Testis (tissue), 3 donors: Measurements from ENCODE around the gene BCAS3. TPM values are rescaled to one million over a fixed set of nuclear protein-coding genes. Genes with fewer than 3 reads are reported as not detected.

Source experiments
- DNase-seq: peaks from one replicate; pipeline ENCODE4 v3.0.0-alpha.2; 2019
- H3K27ac ChIP-seq, 2 donors: fragments of 200-600 bp; sonication (generic); one replicate each; pipeline ENCODE4 v1.5.1; 2019
- H3K27me3 ChIP-seq: fragments of 200-600 bp; sonication (generic); one replicate; pipeline ENCODE4 v1.5.1; 2019
- H3K36me3 ChIP-seq: fragments of 200-600 bp; sonication (generic); one replicate; pipeline ENCODE4 v1.5.1; 2017; ENCODE audit warnings: low read depth; ENCODE audit errors: missing control alignments
- H3K4me1 ChIP-seq: fragments of 200-600 bp; sonication (generic); one replicate; pipeline ENCODE4 v1.5.1; 2019
- H3K4me3 ChIP-seq, 2 donors: fragments of 200-600 bp; sonication (generic); one replicate each; pipeline ENCODE4 v1.5.1; 2017 to 2019
- H3K9me3 ChIP-seq: fragments of 200-600 bp; sonication (generic); one replicate; pipeline ENCODE4 v1.5.1; 2017
- POLR2A ChIP-seq: fragments of 450-650 bp; IDR thresholded peaks from one replicate; pipeline ENCODE4 v1.6.1; 2017; ENCODE audit warnings: antibody characterized with exemption, mild to moderate bottlenecking, moderate library complexity
- WGBS, 2 donors: methylation state at CpG; one replicate each; pipeline ENCODE4 v1.1.5; 2018; 5-methylcytosine and 5-hydroxymethylcytosine counted together
- intact Hi-C: fragments of 100-400 bp; cut with DNase I; formaldehyde crosslinking; loops from one replicate; pipeline ENCODE4 v1.15.1; 2023; ENCODE audit warnings: low total_unique reads
- polyA plus RNA-seq: library from polyadenylated mRNA; stranded (reverse); fragments of 350-450 nt; fragmentation: Illumina TruSeq; extraction: RNeasy Lipid Tissue Mini Kit (QIAGEN cat#74804); gene quantifications from one replicate; pipeline ENCODE4 v1.2.3, GENCODE V29; 2014; ENCODE audit warnings: low read depth, low replicate concordance; ENCODE audit not compliant: insufficient read depth
- total RNA-seq, 2 donors: library from RNA; depleted of rRNA; stranded (reverse); fragments of >200 nt; gene quantifications; one replicate each; pipeline ENCODE4 v1.2.3, GENCODE V29; 2016
- TF ChIP-seq, protein P1 (sequence below), 3 experiments: fragments of 450-650 bp in 2 of 3; fragments of 200-600 bp in 1 of 3; sonication (generic) in 1 of 3; IDR thresholded peaks; one replicate each; pipeline ENCODE4 v1.5.1; 2016 to 2019; ENCODE audit warnings: antibody characterized with exemption in 3 of 3, mild to moderate bottlenecking in 2 of 3, moderate library complexity in 1 of 3

The BCAS3 gene
- total and polyA plus RNA-seq, 3 donors from 2014 or later: 54.8 to 96.7 (median 73.0) TPM

GRCh38 chr17:60743799-60744198 is 66.1 kb downstream of the BCAS3 start:
- Histone ChIP-seq H3K27me3 (no peaks in the 10 kb centered on the region), H3K4me3 (no peak overlapping the region), H3K27ac (no peak overlapping the region), H3K36me3 (no peaks in the 10 kb centered on the region), H3K4me1 (peaks cover 8% of the 10 kb centered on the region), H3K9me3 (no peaks in the 10 kb centered on the region)
- 43 to 46% methylated on average over 5 of the region's 5 CpGs for WGBS, 2 donors
- intact Hi-C loops: no loop called here
- no peak for TF ChIP-seq POLR2A
- TF ChIP-seq, protein P1, sequence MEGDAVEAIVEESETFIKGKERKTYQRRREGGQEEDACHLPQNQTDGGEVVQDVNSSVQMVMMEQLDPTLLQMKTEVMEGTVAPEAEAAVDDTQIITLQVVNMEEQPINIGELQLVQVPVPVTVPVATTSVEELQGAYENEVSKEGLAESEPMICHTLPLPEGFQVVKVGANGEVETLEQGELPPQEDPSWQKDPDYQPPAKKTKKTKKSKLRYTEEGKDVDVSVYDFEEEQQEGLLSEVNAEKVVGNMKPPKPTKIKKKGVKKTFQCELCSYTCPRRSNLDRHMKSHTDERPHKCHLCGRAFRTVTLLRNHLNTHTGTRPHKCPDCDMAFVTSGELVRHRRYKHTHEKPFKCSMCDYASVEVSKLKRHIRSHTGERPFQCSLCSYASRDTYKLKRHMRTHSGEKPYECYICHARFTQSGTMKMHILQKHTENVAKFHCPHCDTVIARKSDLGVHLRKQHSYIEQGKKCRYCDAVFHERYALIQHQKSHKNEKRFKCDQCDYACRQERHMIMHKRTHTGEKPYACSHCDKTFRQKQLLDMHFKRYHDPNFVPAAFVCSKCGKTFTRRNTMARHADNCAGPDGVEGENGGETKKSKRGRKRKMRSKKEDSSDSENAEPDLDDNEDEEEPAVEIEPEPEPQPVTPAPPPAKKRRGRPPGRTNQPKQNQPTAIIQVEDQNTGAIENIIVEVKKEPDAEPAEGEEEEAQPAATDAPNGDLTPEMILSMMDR (IDR thresholded peaks at IDR 0.05): no peak
- DNase-seq: no peak

GRCh38 chr17:60744355-60744966 is 66.8 kb downstream of the BCAS3 start:
- no peak overlapping the region for H3K4me3 ChIP-seq
- intact Hi-C loops: no loop called here
- peaks cover 8% of the 10 kb centered on the region for H3K4me1 ChIP-seq
- no peak for TF ChIP-seq POLR2A
- WGBS, 2 donors: 51 to 56% methylated on average over 3 of the region's 3 CpGs
- H3K9me3 ChIP-seq: no peaks in the 10 kb centered on the region
- H3K36me3 ChIP-seq: no peaks in the 10 kb centered on the region
- H3K27me3 ChIP-seq: no peaks in the 10 kb centered on the region
- DNase-seq: no peak
- no peak overlapping the region for H3K27ac ChIP-seq

DNA sequence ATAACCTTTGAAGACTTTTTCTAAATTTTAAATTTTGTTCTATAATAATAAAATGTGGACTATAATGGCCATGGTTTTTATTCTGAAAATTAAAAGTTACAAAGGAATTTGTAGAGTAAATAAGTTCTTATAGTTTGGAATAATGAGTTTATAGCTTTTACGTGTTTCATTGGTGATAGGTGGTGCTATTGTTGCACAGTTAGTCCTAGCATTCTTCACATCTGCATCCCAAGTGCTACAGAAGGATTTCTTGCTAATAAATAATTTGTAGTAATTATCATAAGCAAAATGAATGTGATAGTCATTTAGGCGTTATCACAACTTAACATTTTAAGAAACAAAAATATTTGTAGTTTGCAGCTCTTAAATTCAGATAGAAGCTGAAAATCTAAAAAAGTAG is 67.9 kb downstream of the BCAS3 start:
- intact Hi-C loops: no loop called here
- TF ChIP-seq POLR2A: no peak
- TF ChIP-seq, protein P1 (IDR thresholded peaks at IDR 0.05): no peak
- H3K27ac ChIP-seq: no peak overlapping the region
- no peaks in the 10 kb centered on the region for H3K9me3 ChIP-seq
- no peak for DNase-seq
- H3K4me3 ChIP-seq: no peak overlapping the region
- no peaks in the 10 kb centered on the region for H3K36me3 ChIP-seq
- no peaks in the 10 kb centered on the region for H3K27me3 ChIP-seq
- WGBS, 2 donors: 66 to 74% methylated on average over 2 of the region's 2 CpGs
- peaks cover 8% of the 10 kb centered on the region for H3K4me1 ChIP-seq

DNA sequence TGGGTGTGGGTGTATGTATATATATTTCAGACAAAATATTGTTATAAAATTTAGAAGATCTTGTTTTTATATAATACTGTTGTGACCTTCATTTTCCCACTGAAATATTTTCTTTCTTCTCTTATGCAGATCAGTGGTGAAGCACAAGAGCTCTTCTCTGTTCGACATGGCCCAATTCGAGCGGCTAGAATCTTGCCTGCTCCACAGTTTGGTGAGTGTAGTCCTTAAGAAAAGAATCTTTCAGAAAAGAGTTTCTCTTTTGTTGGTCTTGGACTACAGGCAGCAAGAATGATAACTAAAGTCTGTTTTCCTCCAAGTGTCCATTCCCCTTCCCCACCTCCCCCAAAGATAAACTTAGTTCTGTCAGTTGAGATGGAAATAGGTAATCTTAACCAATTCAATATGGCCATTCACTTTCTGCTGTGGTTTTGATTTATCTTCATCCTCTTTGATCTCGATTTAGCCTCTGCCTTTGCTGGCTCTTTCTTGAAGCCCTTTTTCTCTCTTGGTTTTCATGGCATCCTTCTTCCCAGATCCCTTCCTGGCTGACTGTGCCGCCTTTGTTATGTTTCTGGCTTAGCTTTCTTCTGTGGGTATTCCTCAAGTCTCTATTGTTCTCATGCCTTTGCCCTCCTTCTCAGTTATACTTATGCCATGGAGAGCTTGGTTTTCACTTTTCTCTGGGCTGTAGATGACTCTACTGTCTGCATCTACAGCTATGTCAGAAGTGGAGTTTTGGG is 69.6 kb downstream of the BCAS3 start:
- no peak overlapping the region for H3K4me3 ChIP-seq
- no peaks in the 10 kb centered on the region for H3K36me3 ChIP-seq
- peaks cover 8% of the 10 kb centered on the region for H3K4me1 ChIP-seq
- no peaks in the 10 kb centered on the region for H3K27me3 ChIP-seq
- H3K9me3 ChIP-seq: no peaks in the 10 kb centered on the region
- DNase-seq: no peak
- 82% methylated on average over 5 of the region's 5 CpGs for WGBS, 2 donors
- TF ChIP-seq, protein P1 (IDR thresholded peaks at IDR 0.05): no peak
- TF ChIP-seq POLR2A: no peak
- intact Hi-C loops: no loop called here
- no peak overlapping the region for H3K27ac ChIP-seq

GRCh38 chr17:60748204-60748603 is 70.6 kb downstream of the BCAS3 start:
- peaks cover 8% of the 10 kb centered on the region for H3K4me1 ChIP-seq
- H3K36me3 ChIP-seq: no peaks in the 10 kb centered on the region
- intact Hi-C loops: no loop called here
- H3K27me3 ChIP-seq: no peaks in the 10 kb centered on the region
- H3K4me3 ChIP-seq: no peak overlapping the region
- no peak for DNase-seq
- WGBS, 2 donors: 78 to 84% methylated on average over 2 of the region's 2 CpGs
- TF ChIP-seq, protein P1 (IDR thresholded peaks at IDR 0.05): no peak
- TF ChIP-seq POLR2A: no peak
- no peak overlapping the region for H3K27ac ChIP-seq
- no peaks in the 10 kb centered on the region for H3K9me3 ChIP-seq
